Neural cell (in vitro differentiated cells): ENCODE data around the gene DTWD1.

Experiments
- CTCF ChIP-seq: fragments of 450-650 bp; IDR thresholded peaks from 2 replicates; pipeline ENCODE4 v1.5.1; 2014; ENCODE audit warnings: antibody characterized with exemption, mild to moderate bottlenecking, moderate library complexity; ENCODE audit not compliant: poor library complexity, severe bottlenecking
- EZH2 ChIP-seq: fragments of 200-600, 300-800 bp; shearing (Covaris generic), sonication (generic); IDR thresholded peaks from 2 replicates; pipeline ENCODE4 v1.6.1; 2014; ENCODE audit warnings: antibody characterized with exemption, low read length, borderline replicate concordance, mild to moderate bottlenecking; ENCODE audit not compliant: insufficient read depth, poor library complexity, severe bottlenecking
- SMC3 ChIP-seq: fragments of 450-650 bp; conservative IDR thresholded peaks from 2 replicates; pipeline ENCODE4 v1.6.1; 2014; ENCODE audit warnings: antibody characterized with exemption, mild to moderate bottlenecking, moderate library complexity; ENCODE audit not compliant: poor library complexity

GRCh38 chr15:49674370-49674769, 53.5 kb downstream of the DTWD1 start:
- TF ChIP-seq CTCF = no peak
- TF ChIP-seq SMC3 = no peak
- TF ChIP-seq EZH2 = no peak
